ENCODE results near the gene SLITRK4.

SLITRK4 gene

GRCh38 chrX:143635915-143636314 is at the start of gene SLITRK4:
TSS of gene SLITRK4 (minus strand) at chrX:143636101. CDS start at chrX:143631108, 4,993 bp downstream.
- no peak for DNase-seq

GRCh38 chrX:143683486-143683885 is 47.6 kb upstream of the SLITRK4 start:
- no peak for DNase-seq

- no peak for DNase-seq
These were observed 39.0 kb upstream of the SLITRK4 start for GRCh38 chrX:143674926-143675325.

GRCh38 chrX:143669395-143669794 is 33.5 kb upstream of the SLITRK4 start:
- DNase-seq = no peak

GRCh38 chrX:143664302-143664701 is 28.4 kb upstream of the SLITRK4 start:
- no peak for DNase-seq

- no peak for DNase-seq
These were observed 27.9 kb upstream of the SLITRK4 start for GRCh38 chrX:143663755-143664154.

GRCh38 chrX:143661286-143661685 is 25.4 kb upstream of the SLITRK4 start:
- no peak for DNase-seq

GRCh38 chrX:143648705-143649104 is 12.8 kb upstream of the SLITRK4 start:
- DNase-seq = no peak

GRCh38 chrX:143642426-143642825 is 6.5 kb upstream of the SLITRK4 start:
- DNase-seq = no peak

GRCh38 chrX:143636831-143637230 is 930 bp upstream of the SLITRK4 start:
- DNase-seq = no peak

GRCh38 chrX:143634663-143635455 is 1.0 kb downstream of the SLITRK4 start:
- no peak for DNase-seq

- no peak for DNase-seq
These were observed 1.6 kb downstream of the SLITRK4 start for GRCh38 chrX:143634309-143634662.

- no peak for DNase-seq
These were observed 2.2 kb downstream of the SLITRK4 start for GRCh38 chrX:143633461-143634308.

- DNase-seq = no peak
These were observed 3.1 kb downstream of the SLITRK4 start for GRCh38 chrX:143632625-143633410.

GRCh38 chrX:143623657-143624056 is 12.2 kb downstream of the SLITRK4 start:
- no peak for DNase-seq

- DNase-seq = no peak
These were observed 14.6 kb downstream of the SLITRK4 start for GRCh38 chrX:143621276-143621675.

- no peak for DNase-seq
These were observed 20.1 kb downstream of the SLITRK4 start for GRCh38 chrX:143615851-143616250.

- no peak for DNase-seq
These were observed 34.1 kb downstream of the SLITRK4 start for GRCh38 chrX:143601809-143602208.

- DNase-seq = no peak
These were observed 54.7 kb downstream of the SLITRK4 start for GRCh38 chrX:143581240-143581639.

- DNase-seq = no peak
These were observed 55.6 kb downstream of the SLITRK4 start for GRCh38 chrX:143580266-143580665.

Data from NCI-H187 (cell line).